ENCODE measurements around the gene CREM. TPM values are rescaled to one million over a fixed set of nuclear protein-coding genes. Genes with fewer than 3 reads are reported as not detected.
"Not testable (repeated sequence)": the region's sequence is repeated elsewhere in the genome, so short reads cannot be mapped to it uniquely, and the experiment has no call there.

Gene CREM
- total and polyA plus RNA-seq, 7 donors = 18.8 to 336 (median 39.2) TPM

DNA sequence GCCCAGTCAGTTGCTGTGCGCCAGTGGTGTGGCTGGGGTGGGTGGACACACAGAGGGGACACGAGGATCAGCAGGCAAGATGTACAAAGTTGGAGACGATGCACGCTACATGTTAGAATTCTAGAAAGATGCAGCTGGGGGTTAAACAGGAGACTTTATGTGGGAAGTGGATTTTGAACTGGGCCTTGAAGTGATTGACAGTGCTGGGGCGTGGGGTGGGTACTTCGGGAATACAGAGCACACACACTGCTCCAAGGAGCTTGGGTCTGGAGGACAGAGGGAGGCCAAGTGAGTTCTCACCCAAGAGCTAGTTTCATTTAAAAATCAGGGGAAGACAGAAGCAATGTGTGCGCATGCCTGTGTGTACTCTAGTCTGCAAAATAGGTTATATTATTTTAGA is 87.1 kb downstream of the CREM start:
- no peaks in the 10 kb centered on the region for H3K9me3 ChIP-seq
- no peak overlapping the region for H3K27ac ChIP-seq
- peaks cover 53% of the 10 kb centered on the region for H3K4me1 ChIP-seq

DNA sequence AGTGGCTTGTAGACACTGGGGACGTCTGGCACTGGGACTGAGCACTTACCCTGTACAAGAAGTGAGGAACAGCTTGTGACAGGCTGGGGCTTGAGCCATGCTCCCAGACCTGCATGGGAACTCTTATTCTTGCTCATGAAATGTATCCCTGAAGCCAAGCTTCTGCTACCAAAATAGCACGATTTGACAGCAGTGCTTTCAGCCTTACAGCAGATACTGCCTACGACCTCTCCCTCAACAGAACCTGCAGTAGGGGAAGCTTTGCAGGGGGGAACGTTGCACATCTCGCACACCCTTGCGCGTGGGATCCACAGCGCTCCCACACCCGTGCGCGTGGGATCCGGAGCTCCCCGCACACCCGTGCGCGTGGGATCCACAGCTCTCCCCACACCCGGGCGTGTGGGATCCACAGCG is 88.0 kb downstream of the CREM start:
- DNase-seq = no peak
- TF ChIP-seq, protein P1, sequence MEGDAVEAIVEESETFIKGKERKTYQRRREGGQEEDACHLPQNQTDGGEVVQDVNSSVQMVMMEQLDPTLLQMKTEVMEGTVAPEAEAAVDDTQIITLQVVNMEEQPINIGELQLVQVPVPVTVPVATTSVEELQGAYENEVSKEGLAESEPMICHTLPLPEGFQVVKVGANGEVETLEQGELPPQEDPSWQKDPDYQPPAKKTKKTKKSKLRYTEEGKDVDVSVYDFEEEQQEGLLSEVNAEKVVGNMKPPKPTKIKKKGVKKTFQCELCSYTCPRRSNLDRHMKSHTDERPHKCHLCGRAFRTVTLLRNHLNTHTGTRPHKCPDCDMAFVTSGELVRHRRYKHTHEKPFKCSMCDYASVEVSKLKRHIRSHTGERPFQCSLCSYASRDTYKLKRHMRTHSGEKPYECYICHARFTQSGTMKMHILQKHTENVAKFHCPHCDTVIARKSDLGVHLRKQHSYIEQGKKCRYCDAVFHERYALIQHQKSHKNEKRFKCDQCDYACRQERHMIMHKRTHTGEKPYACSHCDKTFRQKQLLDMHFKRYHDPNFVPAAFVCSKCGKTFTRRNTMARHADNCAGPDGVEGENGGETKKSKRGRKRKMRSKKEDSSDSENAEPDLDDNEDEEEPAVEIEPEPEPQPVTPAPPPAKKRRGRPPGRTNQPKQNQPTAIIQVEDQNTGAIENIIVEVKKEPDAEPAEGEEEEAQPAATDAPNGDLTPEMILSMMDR (IDR thresholded peaks at IDR 0.05) = no peak
- no peak overlapping the region for H3K27ac ChIP-seq
- peaks cover 3 to 5% of the 10 kb centered on the region in 2 donors for H3K36me3 ChIP-seq (ENCODE audit: insufficient read depth in 1 of 2, low read depth in 1 of 2)
- H3K9me3 ChIP-seq = no peaks in the 10 kb centered on the region
- H3K27me3 ChIP-seq (ENCODE audit: insufficient read depth in 3 of 3, low read length in 2 of 3) = no peaks in the 10 kb centered on the region
- WGBS, 3 donors = 82 to 91% (median 84%) methylated on average over 19 of the region's 19 CpGs
- intact Hi-C loops (cut with DNase I) = loop anchor here in 1 of 2 donors (10.0 kb wide), 1 partner anchor 220 kb away; no protein-coding TSS in a partner anchor
- ATAC-seq = peak in 1 of 4 donors; percentile 12
- peaks cover 51% of the 10 kb centered on the region for H3K4me1 ChIP-seq
- H3K4me3 ChIP-seq = no peak overlapping the region

More for the DNA sequence above, 87.1 kb downstream of the CREM start:
- 95 to 98% (median 95%) methylated on average over 7 of the region's 7 CpGs for WGBS, 3 donors
- ATAC-seq (no peak), DNase-seq (no peak)
- Histone ChIP-seq H3K36me3 (ENCODE audit: insufficient read depth in 1 of 2, low read depth in 1 of 2) (peaks cover 3 to 5% of the 10 kb centered on the region in 2 donors), H3K27me3 (ENCODE audit: insufficient read depth in 3 of 3, low read length in 2 of 3) (no peaks in the 10 kb centered on the region), H3K4me3 (no peak overlapping the region)
- intact Hi-C loops (cut with DNase I) = loop anchor here in 1 of 2 donors (10.0 kb wide), 1 partner anchor 219 kb away; no protein-coding TSS in a partner anchor
- TF ChIP-seq, protein P1 (IDR thresholded peaks at IDR 0.05) = no peak

DNA sequence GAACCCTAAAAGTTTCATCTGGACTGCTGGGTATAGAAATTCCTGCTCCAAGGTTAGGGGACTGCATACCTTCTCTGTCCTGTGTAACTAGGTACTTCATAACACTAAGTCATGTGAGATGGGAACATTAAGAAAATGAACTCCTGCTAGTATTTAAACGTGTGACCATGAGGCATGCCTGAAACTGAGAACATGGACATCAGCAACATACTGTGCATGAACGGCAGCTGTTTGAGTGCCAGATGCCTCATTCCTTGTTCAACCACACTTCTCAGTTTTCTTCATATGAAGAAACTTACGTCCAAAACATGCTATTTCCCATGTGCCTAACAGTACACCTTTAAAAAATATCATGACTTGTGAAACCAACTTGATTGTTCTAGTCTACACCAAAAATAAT is 88.5 kb downstream of the CREM start:
- Histone ChIP-seq H3K36me3 (ENCODE audit: insufficient read depth in 1 of 2, low read depth in 1 of 2) (peaks cover 3 to 5% of the 10 kb centered on the region in 2 donors), H3K4me3 (no peak overlapping the region), H3K27ac (no peak overlapping the region), H3K27me3 (ENCODE audit: insufficient read depth in 3 of 3, low read length in 2 of 3) (no peaks in the 10 kb centered on the region), H3K9me3 (no peaks in the 10 kb centered on the region), H3K4me1 (peaks cover 51% of the 10 kb centered on the region)
- TF ChIP-seq, protein P1 (IDR thresholded peaks at IDR 0.05) = no peak
- WGBS, 3 donors = 23 to 45% (median 25%) methylated on average over 3 of the region's 3 CpGs
- ATAC-seq = peak in 2 of 4 donors; percentile 10 to 15
- no peak for DNase-seq
- intact Hi-C loops (cut with DNase I) = loop anchor here in 1 of 2 donors (10.0 kb wide), 1 partner anchor 220 kb away; no protein-coding TSS in a partner anchor

DNA sequence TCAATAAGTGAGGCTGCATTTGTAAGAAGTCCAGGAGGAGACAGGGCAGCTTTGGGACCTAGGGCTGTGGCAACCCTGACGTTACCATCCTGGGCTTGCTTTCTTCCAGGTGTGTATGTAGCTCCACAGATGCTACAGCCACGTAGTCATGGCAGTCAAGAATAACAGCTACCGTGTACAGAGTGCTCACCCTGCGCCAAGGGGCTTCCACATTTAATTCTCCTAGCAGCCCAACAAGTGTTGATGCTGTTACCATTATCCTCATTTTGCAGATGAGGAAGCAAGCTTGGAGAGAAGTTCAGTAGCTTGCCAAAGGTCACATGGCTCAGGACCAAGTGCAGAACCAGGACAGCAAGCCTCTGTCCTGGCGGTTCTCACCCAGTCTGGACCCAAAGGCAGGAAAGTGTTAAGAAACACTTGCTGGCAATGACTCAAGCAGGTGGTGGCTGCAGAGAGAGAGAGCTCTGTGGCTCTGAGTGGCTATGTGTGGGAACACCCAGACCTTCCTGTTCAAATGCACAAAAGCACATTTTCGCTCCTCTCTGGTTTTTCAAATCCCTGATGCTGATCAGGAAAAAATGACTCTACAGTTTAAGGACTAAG is 89.8 kb downstream of the CREM start:
- H3K4me3 ChIP-seq = peak overlapping the region; percentile 19
- intact Hi-C loops (cut with DNase I) = loop anchor here (2.0 to 10.0 kb wide), 2 partner anchors 94 to 222 kb away; no protein-coding TSS in a partner anchor

DNA sequence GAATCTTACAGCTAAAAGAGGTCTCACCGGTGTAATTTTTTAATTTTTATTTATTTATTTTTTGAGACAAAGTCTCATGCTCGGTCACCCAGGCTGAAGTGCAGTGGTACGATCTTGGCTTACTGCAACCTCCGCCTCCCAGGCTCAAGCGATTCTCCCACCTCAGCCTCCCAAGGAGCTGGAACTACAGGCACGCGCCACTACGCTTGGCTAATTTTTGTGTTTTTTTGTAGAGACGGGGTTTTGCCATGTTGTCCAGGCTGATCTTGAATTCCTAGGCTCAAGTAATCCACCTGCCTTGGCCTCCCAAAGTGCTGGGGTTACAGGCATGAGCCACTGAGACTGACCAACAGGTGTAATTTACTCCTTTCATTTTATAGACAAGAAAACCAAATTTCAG is 90.3 kb downstream of the CREM start:
- H3K27ac ChIP-seq = peak overlapping the region; percentile 60
- ATAC-seq; H3K27me3 ChIP-seq (ENCODE audit: insufficient read depth in 3 of 3, low read length in 2 of 3); H3K36me3 ChIP-seq (ENCODE audit: insufficient read depth in 1 of 2, low read depth in 1 of 2); DNase-seq; H3K9me3 ChIP-seq: not testable (repeated sequence)
- 48 to 52% (median 50%) methylated on average over 9 of the region's 9 CpGs for WGBS, 3 donors
- intact Hi-C loops (cut with DNase I) = loop anchor here (2.0 to 10.0 kb wide), 2 partner anchors 94 to 222 kb away; no protein-coding TSS in a partner anchor
- peak overlapping the region; percentile 19 for H3K4me3 ChIP-seq
- peaks cover 41% of the 10 kb centered on the region for H3K4me1 ChIP-seq

More for the DNA sequence above, 89.8 kb downstream of the CREM start:
- Histone ChIP-seq H3K9me3 (no peaks in the 10 kb centered on the region), H3K27me3 (ENCODE audit: insufficient read depth in 3 of 3, low read length in 2 of 3) (no peaks in the 10 kb centered on the region), H3K4me1 (peaks cover 44% of the 10 kb centered on the region), H3K27ac (peak overlapping the region; percentile 60), H3K36me3 (ENCODE audit: insufficient read depth in 1 of 2, low read depth in 1 of 2) (peaks cover 3 to 5% of the 10 kb centered on the region in 2 donors)
- DNase-seq = peak in 1 of 2 donors; percentile 38
- ATAC-seq = peak; percentile 64 to 75 (median 67)
- 27 to 35% (median 31%) methylated on average over 6 of the region's 6 CpGs for WGBS, 3 donors
- TF ChIP-seq, protein P1 (IDR thresholded peaks at IDR 0.05) = no peak

Measured in psoas muscle (tissue), 8 donors.